WTC11 (cell line): ENCODE data around the gene PROX2. TPM values are rescaled to one million over a fixed set of nuclear protein-coding genes. Genes with fewer than 3 reads are reported as not detected.

ENCODE experiments used
- ATAC-seq: fragments of 200-7000 bp; cut with Tn5 transposase; 2 replicates; pipeline ENCODE4 v1.10.0; 2021; ENCODE audit warnings: mild to moderate bottlenecking, moderate library complexity
- CTCF ChIA-PET: fragments of 300-600 bp; sonication (Branson Sonifier 250); formaldehyde crosslinking; loops from one replicate; lab custom pipeline; 2021; ENCODE audit warnings: antibody characterized with exemption; lab: Charles Lee
- POLR2A ChIA-PET: fragments of 350-600 bp; sonication (Branson Sonifier 250); formaldehyde crosslinking; loops from one replicate; lab custom pipeline; 2021; ENCODE audit warnings: antibody characterized with exemption; lab: Charles Lee
- DNase-seq: peaks from one replicate; pipeline ENCODE4 v3.0.0; 2021; ENCODE audit warnings: low spot score
- H3K27ac Mint-ChIP-seq: 2 replicates; pipeline ENCODE4 v1.8.0; 2021; ENCODE audit warnings: mixed read lengths
- H3K27me3 Mint-ChIP-seq: 2 replicates; pipeline ENCODE4 v1.8.0; 2021; ENCODE audit warnings: low read depth, mild to moderate bottlenecking, moderate library complexity, mixed read lengths
- H3K36me3 Mint-ChIP-seq: 2 replicates; pipeline ENCODE4 v1.8.0; 2021; ENCODE audit warnings: mixed read lengths
- H3K4me1 Mint-ChIP-seq: 2 replicates; pipeline ENCODE4 v1.8.0; 2022; ENCODE audit warnings: mixed read lengths
- H3K4me3 Mint-ChIP-seq: 2 replicates; pipeline ENCODE4 v1.8.0; 2021; ENCODE audit warnings: mild to moderate bottlenecking, moderate library complexity, mixed read lengths
- H3K9me3 Mint-ChIP-seq: 2 replicates; pipeline ENCODE4 v1.8.0; 2021; ENCODE audit warnings: mixed read lengths
- CREB1 ChIP-seq: sonication (generic); formaldehyde crosslinking; IDR thresholded peaks from 2 replicates; pipeline ENCODE4 v1.8.0; 2023; ENCODE audit warnings: mild to moderate bottlenecking, missing genetic modification reagents
- ETV6 ChIP-seq: sonication (generic); formaldehyde crosslinking; IDR thresholded peaks from 2 replicates; pipeline ENCODE4 v1.8.1; 2022; ENCODE audit warnings: mild to moderate bottlenecking, missing genetic modification reagents
- FOXK1 ChIP-seq: sonication (generic); formaldehyde crosslinking; IDR thresholded peaks from 2 replicates; pipeline ENCODE4 v1.8.0; 2022; ENCODE audit warnings: mild to moderate bottlenecking, moderate library complexity, missing genetic modification reagents
- GABPB1 ChIP-seq: sonication (generic); formaldehyde crosslinking; IDR thresholded peaks from 2 replicates; pipeline ENCODE4 v1.8.1; 2023; ENCODE audit warnings: mild to moderate bottlenecking, missing genetic modification reagents
- RELA ChIP-seq: sonication (generic); formaldehyde crosslinking; IDR thresholded peaks from 2 replicates; pipeline ENCODE4 v1.8.1; 2022; ENCODE audit warnings: missing genetic modification reagents, mild to moderate bottlenecking, borderline replicate concordance
- SOX15 ChIP-seq: fragments of 250-450 bp; sonication (Bioruptor Pico); IDR thresholded peaks from 2 replicates; pipeline ENCODE4 v1.9.0; 2021; ENCODE audit warnings: mild to moderate bottlenecking
- ZBTB21 ChIP-seq: sonication (generic); formaldehyde crosslinking; IDR thresholded peaks from 2 replicates; pipeline ENCODE4 v1.8.1; 2023; ENCODE audit warnings: mild to moderate bottlenecking, missing genetic modification reagents, borderline replicate concordance
- ZNF138 ChIP-seq: sonication (generic); formaldehyde crosslinking; conservative IDR thresholded peaks from 2 replicates; pipeline ENCODE4 v1.8.1; 2022; ENCODE audit warnings: mild to moderate bottlenecking, moderate library complexity, missing genetic modification reagents
- ZNF219 ChIP-seq: sonication (generic); formaldehyde crosslinking; IDR thresholded peaks from 2 replicates; pipeline ENCODE4 v1.8.0; 2023; ENCODE audit warnings: missing genetic modification reagents, mild to moderate bottlenecking, borderline replicate concordance
- ZNF263 ChIP-seq: sonication (generic); formaldehyde crosslinking; IDR thresholded peaks from 2 replicates; pipeline ENCODE4 v1.8.1; 2022; ENCODE audit warnings: low read depth, mild to moderate bottlenecking, moderate library complexity, missing genetic modification reagents
- ZNF671 ChIP-seq: fragments of 250-450 bp; sonication (Bioruptor Pico); IDR thresholded peaks from 2 replicates; pipeline ENCODE4 v1.8.0; 2021; ENCODE audit warnings: mild to moderate bottlenecking
- total RNA-seq: library from RNA; stranded (reverse); gene quantifications from 3 replicates; pipeline ENCODE4 v1.2.3, GENCODE V29; 2021
- TF ChIP-seq, protein P1 (sequence below): fragments of 250-450 bp; sonication (Bioruptor Pico); IDR thresholded peaks from 2 replicates; pipeline ENCODE4 v1.9.0; 2021; ENCODE audit warnings: mild to moderate bottlenecking
- TF ChIP-seq, protein P2 (sequence below): sonication (generic); formaldehyde crosslinking; IDR thresholded peaks from 2 replicates; pipeline ENCODE4 v1.8.0; 2022; ENCODE audit warnings: mild to moderate bottlenecking, missing genetic modification reagents
- TF ChIP-seq, protein P3 (sequence below): sonication (generic); formaldehyde crosslinking; IDR thresholded peaks from 2 replicates; pipeline ENCODE4 v1.8.1; 2023; ENCODE audit warnings: mild to moderate bottlenecking, moderate library complexity, missing genetic modification reagents
- TF ChIP-seq, protein P4 (sequence below): sonication (generic); formaldehyde crosslinking; IDR thresholded peaks from 2 replicates; pipeline ENCODE4 v1.8.0; 2022; ENCODE audit warnings: mild to moderate bottlenecking, missing genetic modification reagents
- TF ChIP-seq, protein P5 (sequence below): sonication (generic); formaldehyde crosslinking; conservative IDR thresholded peaks from 2 replicates; pipeline ENCODE4 v1.8.1; 2022; ENCODE audit warnings: mild to moderate bottlenecking, missing genetic modification reagents
- TF ChIP-seq, protein P6 (sequence below): fragments of 250-450 bp; sonication (Bioruptor Pico); conservative IDR thresholded peaks from 2 replicates; pipeline ENCODE4 v1.9.0; 2021; ENCODE audit warnings: mild to moderate bottlenecking
- TF ChIP-seq, protein P7 (sequence below): sonication (generic); formaldehyde crosslinking; IDR thresholded peaks from 2 replicates; pipeline ENCODE4 v1.8.0; 2023; ENCODE audit warnings: missing genetic modification reagents
- TF ChIP-seq, protein P8 (sequence below): sonication (generic); formaldehyde crosslinking; IDR thresholded peaks from 2 replicates; pipeline ENCODE4 v1.8.1; 2022; ENCODE audit warnings: missing genetic modification reagents, borderline replicate concordance
- TF ChIP-seq, protein P9 (sequence below): fragments of 200-600 bp; IDR thresholded peaks from 2 replicates; pipeline ENCODE4 v1.8.0; 2022; ENCODE audit warnings: antibody characterized with exemption

Gene PROX2
- total RNA-seq, 1 experiment from 2014 or later, result 0.04 TPM

DNA sequence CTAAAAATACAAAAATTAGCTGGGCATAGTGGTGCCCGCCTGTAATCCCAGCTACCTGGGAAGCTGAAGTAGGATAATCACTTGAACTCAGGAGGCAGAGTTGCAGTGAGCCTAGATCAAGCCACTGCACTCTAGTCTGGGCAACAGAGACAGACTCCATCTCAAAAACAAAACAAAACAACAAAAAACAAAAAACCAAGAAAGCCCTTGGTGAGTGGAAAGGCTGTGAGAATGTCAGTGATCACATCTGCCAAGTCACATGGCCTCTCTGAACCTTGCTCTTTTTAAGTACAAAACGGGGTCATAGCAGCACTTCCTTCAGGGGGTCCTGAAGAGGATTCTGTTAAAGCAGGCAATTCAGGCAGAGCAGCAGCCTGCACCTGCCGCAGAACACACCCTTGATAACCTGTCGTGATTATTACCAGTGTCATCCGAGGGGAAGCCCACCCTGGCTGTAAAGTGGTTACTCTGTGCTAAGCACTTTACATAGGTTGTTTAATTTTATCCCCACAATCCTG, 37.5 kb upstream of the PROX2 start:
- CTCF ChIA-PET, result no interaction called here
- TF ChIP-seq ZNF138 (CRISPR knock-in tag), result no peak
- TF ChIP-seq, all 79 proteins: peak for 0
- ATAC-seq (no peak), DNase-seq (no peak)
- no peaks in the 10 kb centered on the region for H3K9me3 Mint-ChIP-seq
- POLR2A ChIA-PET, result no interaction called here
- no peak overlapping the region for H3K27ac Mint-ChIP-seq
- H3K4me3 Mint-ChIP-seq, result no peak overlapping the region
- H3K4me1 Mint-ChIP-seq, result peaks cover 6% of the 10 kb centered on the region
- no peaks in the 10 kb centered on the region for H3K27me3 Mint-ChIP-seq
- H3K36me3 Mint-ChIP-seq, result no peaks in the 10 kb centered on the region

DNA sequence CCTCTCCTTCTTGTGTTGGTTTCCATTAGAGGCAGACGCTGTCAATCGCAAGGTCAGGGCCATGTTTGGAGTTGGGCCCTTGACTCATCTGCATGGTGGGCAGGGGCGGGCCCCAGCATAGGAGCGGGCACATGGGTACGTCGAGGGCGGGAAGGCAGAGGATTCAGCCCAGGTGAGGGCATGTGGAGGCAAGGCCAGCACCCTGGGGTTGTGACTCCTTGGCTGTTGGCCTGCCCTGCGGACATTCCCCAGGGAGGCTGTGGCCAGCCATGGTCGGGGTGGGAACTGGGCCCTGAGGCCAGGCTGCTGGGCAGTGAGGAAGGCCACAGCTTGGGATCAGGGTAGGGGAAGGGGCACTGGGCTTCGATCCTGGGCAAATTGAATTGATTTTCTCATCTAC, 36.9 kb upstream of the PROX2 start:
- ATAC-seq, result no peak
- no peak overlapping the region for H3K27ac Mint-ChIP-seq
- H3K9me3 Mint-ChIP-seq, result no peaks in the 10 kb centered on the region
- no peak for DNase-seq
- no peak overlapping the region for H3K4me3 Mint-ChIP-seq
- peaks cover 6% of the 10 kb centered on the region for H3K4me1 Mint-ChIP-seq
- no peaks in the 10 kb centered on the region for H3K27me3 Mint-ChIP-seq
- ChIA-PET CTCF (interaction anchor here (1.6 to 2.4 kb wide), 2 partner anchors 32 to 151 kb away, joined by 4 to 5 read pairs; partner anchors contain the start of gene ACYP1), POLR2A (no interaction called here)
- TF ChIP-seq GABPB1 (CRISPR knock-in tag) (no peak), RELA (0 out of 2 replicates have a peak, but pooled peaks have one; percentile 33), ZNF219 (CRISPR knock-in tag) (no peak)
- TF ChIP-seq, protein P1, sequence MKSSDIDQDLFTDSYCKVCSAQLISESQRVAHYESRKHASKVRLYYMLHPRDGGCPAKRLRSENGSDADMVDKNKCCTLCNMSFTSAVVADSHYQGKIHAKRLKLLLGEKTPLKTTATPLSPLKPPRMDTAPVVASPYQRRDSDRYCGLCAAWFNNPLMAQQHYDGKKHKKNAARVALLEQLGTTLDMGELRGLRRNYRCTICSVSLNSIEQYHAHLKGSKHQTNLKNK (CRISPR knock-in tag), result no peak
- H3K36me3 Mint-ChIP-seq, result no peaks in the 10 kb centered on the region

DNA sequence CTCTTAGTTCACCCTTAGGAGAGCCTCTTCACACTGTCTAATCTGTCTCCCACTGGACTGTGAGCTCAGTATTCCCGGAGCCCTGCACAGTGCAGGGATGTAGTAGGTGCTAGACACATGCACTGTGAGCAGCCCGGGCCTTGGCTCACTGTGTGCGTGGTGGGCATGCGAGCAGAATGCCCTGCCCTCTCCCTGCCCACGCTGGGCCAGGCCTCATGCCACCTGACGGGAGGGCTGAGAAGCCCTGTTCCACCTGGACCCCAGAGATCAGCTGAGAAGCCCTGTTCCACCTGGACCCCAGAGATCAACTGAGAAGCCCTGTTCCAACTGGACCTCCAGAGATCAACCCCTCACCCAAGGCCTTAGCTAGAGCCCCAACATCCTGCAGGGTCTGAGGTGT, 36.2 kb upstream of the PROX2 start:
- CTCF ChIA-PET, result interaction anchor here (0.7 to 2.4 kb wide), 4 partner anchors 33 to 176 kb away, joined by 3 to 5 read pairs (median 4); partner anchors contain the start of gene ACYP1
- TF ChIP-seq, protein P2, sequence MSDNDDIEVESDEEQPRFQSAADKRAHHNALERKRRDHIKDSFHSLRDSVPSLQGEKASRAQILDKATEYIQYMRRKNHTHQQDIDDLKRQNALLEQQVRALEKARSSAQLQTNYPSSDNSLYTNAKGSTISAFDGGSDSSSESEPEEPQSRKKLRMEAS (CRISPR knock-in tag), result no peak
- TF ChIP-seq ZNF263 (CRISPR knock-in tag) (no peak), ZNF671 (CRISPR knock-in tag) (no peak), ZNF138 (CRISPR knock-in tag) (no peak), FOXK1 (no peak), SOX15 (CRISPR knock-in tag) (no peak), ZBTB21 (CRISPR knock-in tag) (no peak), ETV6 (no peak), CREB1 (CRISPR knock-in tag) (no peak)
- TF ChIP-seq, protein P3, sequence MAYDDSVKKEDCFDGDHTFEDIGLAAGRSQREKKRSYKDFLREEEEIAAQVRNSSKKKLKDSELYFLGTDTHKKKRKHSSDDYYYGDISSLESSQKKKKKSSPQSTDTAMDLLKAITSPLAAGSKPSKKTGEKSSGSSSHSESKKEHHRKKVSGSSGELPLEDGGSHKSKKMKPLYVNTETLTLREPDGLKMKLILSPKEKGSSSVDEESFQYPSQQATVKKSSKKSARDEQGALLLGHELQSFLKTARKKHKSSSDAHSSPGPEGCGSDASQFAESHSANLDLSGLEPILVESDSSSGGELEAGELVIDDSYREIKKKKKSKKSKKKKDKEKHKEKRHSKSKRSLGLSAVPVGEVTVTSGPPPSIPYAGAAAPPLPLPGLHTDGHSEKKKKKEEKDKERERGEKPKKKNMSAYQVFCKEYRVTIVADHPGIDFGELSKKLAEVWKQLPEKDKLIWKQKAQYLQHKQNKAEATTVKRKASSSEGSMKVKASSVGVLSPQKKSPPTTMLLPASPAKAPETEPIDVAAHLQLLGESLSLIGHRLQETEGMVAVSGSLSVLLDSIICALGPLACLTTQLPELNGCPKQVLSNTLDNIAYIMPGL (CRISPR knock-in tag), result no peak
- TF ChIP-seq, protein P4, sequence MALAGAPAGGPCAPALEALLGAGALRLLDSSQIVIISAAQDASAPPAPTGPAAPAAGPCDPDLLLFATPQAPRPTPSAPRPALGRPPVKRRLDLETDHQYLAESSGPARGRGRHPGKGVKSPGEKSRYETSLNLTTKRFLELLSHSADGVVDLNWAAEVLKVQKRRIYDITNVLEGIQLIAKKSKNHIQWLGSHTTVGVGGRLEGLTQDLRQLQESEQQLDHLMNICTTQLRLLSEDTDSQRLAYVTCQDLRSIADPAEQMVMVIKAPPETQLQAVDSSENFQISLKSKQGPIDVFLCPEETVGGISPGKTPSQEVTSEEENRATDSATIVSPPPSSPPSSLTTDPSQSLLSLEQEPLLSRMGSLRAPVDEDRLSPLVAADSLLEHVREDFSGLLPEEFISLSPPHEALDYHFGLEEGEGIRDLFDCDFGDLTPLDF (CRISPR knock-in tag), result no peak
- TF ChIP-seq, protein P5, sequence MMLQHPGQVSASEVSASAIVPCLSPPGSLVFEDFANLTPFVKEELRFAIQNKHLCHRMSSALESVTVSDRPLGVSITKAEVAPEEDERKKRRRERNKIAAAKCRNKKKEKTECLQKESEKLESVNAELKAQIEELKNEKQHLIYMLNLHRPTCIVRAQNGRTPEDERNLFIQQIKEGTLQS (CRISPR knock-in tag), result no peak
- TF ChIP-seq, protein P6, sequence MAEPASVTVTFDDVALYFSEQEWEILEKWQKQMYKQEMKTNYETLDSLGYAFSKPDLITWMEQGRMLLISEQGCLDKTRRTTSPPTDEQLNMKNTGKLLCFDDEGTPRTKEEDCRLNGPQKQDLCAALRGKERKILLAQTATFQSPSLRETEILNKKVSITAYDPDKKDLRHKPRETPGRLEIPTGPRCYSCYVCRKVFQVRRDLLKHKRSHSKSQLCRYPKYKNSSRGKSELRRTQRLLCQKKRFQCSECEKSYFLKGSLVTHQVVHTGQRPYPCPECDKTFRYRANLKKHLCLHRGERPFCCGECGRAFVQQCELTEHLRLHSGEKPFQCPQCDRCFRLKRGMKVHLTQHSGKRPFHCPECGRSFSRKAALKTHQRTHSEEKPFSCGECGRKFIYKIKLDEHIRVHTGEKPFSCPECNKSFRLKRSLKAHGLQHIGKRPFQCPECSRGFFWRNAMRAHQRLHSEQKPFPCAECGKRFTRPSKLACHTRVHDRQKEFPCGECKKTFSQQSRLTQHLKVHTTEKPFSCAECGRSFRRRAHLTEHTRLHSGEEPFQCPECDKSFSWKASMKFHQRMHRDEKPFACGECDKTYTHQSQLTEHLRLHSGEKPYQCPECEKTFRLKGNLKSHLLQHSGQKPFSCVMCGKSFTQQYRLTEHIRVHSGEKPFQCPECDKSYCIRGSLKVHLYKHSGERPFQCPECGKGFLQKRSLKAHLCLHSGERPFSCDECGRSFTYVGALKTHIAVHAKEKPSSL (CRISPR knock-in tag), result no peak
- TF ChIP-seq, protein P1 (CRISPR knock-in tag), result no peak
- TF ChIP-seq, protein P7, sequence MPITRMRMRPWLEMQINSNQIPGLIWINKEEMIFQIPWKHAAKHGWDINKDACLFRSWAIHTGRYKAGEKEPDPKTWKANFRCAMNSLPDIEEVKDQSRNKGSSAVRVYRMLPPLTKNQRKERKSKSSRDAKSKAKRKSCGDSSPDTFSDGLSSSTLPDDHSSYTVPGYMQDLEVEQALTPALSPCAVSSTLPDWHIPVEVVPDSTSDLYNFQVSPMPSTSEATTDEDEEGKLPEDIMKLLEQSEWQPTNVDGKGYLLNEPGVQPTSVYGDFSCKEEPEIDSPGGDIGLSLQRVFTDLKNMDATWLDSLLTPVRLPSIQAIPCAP (CRISPR knock-in tag), result no peak
- TF ChIP-seq, protein P8, sequence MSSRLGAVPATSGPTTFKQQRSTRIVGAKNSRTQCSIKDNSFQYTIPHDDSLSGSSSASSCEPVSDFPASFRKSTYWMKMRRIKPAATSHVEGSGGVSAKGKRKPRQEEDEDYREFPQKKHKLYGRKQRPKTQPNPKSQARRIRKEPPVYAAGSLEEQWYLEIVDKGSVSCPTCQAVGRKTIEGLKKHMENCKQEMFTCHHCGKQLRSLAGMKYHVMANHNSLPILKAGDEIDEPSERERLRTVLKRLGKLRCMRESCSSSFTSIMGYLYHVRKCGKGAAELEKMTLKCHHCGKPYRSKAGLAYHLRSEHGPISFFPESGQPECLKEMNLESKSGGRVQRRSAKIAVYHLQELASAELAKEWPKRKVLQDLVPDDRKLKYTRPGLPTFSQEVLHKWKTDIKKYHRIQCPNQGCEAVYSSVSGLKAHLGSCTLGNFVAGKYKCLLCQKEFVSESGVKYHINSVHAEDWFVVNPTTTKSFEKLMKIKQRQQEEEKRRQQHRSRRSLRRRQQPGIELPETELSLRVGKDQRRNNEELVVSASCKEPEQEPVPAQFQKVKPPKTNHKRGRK, result no peak
- TF ChIP-seq, protein P9, sequence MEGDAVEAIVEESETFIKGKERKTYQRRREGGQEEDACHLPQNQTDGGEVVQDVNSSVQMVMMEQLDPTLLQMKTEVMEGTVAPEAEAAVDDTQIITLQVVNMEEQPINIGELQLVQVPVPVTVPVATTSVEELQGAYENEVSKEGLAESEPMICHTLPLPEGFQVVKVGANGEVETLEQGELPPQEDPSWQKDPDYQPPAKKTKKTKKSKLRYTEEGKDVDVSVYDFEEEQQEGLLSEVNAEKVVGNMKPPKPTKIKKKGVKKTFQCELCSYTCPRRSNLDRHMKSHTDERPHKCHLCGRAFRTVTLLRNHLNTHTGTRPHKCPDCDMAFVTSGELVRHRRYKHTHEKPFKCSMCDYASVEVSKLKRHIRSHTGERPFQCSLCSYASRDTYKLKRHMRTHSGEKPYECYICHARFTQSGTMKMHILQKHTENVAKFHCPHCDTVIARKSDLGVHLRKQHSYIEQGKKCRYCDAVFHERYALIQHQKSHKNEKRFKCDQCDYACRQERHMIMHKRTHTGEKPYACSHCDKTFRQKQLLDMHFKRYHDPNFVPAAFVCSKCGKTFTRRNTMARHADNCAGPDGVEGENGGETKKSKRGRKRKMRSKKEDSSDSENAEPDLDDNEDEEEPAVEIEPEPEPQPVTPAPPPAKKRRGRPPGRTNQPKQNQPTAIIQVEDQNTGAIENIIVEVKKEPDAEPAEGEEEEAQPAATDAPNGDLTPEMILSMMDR, result no peak

More for the DNA sequence above, 36.2 kb upstream of the PROX2 start:
- H3K36me3 Mint-ChIP-seq, result no peaks in the 10 kb centered on the region
- POLR2A ChIA-PET, result interaction anchor here (0.6 kb wide), 1 partner anchor 17 kb away, joined by 3 read pairs; no protein-coding TSS in a partner anchor
- DNase-seq (no peak), ATAC-seq (no peak)
- H3K27me3 Mint-ChIP-seq, result no peaks in the 10 kb centered on the region
- peaks cover under 1% of the 10 kb centered on the region; the same call in 1 of the 2 replicates for H3K4me1 Mint-ChIP-seq
- no peaks in the 10 kb centered on the region for H3K9me3 Mint-ChIP-seq
- peak overlapping the region; percentile 80 for H3K27ac Mint-ChIP-seq
- no peak overlapping the region for H3K4me3 Mint-ChIP-seq
